Measurements from ENCODE around the gene CHRNA9. TPM values are rescaled to one million over a fixed set of nuclear protein-coding genes. Genes with fewer than 3 reads are reported as not detected.

The CHRNA9 gene
- total and polyA plus RNA-seq, 2 experiments from 2014 or later, result 0.50 to 1.6 TPM

DNA sequence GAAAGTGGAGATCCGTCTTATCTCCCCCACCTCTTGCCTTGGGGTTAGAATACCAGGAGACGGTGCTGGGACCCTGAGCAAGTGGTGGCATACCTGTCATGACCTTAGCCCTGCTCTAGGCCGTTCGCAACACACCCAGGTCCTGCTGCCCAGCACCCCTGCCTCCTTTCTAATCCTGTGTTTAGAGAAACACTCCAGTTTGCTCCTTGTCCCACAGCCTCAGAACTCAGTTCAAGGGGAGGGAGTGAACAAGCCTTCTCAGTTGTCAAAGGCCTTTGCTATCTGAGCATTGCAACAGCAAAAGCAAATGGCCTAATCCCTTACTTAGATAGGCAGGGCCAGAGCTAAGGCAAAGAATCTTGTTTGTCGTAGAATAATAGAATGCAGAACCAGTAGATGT lies 67.9 kb downstream of the CHRNA9 start:
- peak overlapping the region; percentile 95 for H3K27ac ChIP-seq
- no peaks in the 10 kb centered on the region for H3K9me2 ChIP-seq (replicated peaks; ENCODE audit: insufficient read depth)
- no peaks in the 10 kb centered on the region for H4K20me1 ChIP-seq (ENCODE audit: insufficient read depth, poor library complexity, severe bottlenecking)
- no peak overlapping the region for H2AFZ ChIP-seq
- no peaks in the 10 kb centered on the region for H3K79me2 ChIP-seq
- no peak overlapping the region for H3K4me3 ChIP-seq
- H3K4me1 ChIP-seq (ENCODE audit: insufficient read depth), result peaks cover 32% of the 10 kb centered on the region
- H3K27me3 ChIP-seq, result no peaks in the 10 kb centered on the region
- peak overlapping the region; percentile 30 for H3K4me2 ChIP-seq
- no peaks in the 10 kb centered on the region for H3K36me3 ChIP-seq (replicated peaks; ENCODE audit: insufficient read depth, low read depth)
- no peaks in the 10 kb centered on the region for H3K9me3 ChIP-seq (ENCODE audit: low read depth)
- 46% methylated on average over 5 of the region's 5 CpGs for WGBS (ENCODE audit: low lambda C conversion rate, missing lambda C conversion rate)
- peak; percentile 68 for DNase-seq (ENCODE audit: low spot score)
- TF ChIP-seq EZH2phosphoT487 (IDR thresholded peaks at IDR 0.05; ENCODE audit: low read depth, severe bottlenecking, unreplicated experiment) (no peak), EZH2 (IDR thresholded peaks at IDR 0.05; ENCODE audit: borderline replicate concordance) (no peak)
- TF ChIP-seq, protein P1, sequence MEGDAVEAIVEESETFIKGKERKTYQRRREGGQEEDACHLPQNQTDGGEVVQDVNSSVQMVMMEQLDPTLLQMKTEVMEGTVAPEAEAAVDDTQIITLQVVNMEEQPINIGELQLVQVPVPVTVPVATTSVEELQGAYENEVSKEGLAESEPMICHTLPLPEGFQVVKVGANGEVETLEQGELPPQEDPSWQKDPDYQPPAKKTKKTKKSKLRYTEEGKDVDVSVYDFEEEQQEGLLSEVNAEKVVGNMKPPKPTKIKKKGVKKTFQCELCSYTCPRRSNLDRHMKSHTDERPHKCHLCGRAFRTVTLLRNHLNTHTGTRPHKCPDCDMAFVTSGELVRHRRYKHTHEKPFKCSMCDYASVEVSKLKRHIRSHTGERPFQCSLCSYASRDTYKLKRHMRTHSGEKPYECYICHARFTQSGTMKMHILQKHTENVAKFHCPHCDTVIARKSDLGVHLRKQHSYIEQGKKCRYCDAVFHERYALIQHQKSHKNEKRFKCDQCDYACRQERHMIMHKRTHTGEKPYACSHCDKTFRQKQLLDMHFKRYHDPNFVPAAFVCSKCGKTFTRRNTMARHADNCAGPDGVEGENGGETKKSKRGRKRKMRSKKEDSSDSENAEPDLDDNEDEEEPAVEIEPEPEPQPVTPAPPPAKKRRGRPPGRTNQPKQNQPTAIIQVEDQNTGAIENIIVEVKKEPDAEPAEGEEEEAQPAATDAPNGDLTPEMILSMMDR (IDR thresholded peaks at IDR 0.05; ENCODE audit: poor library complexity), result no peak

Small RNAs within 50 kb of the gene (small RNA-seq; reads per million reads assigned to genes)
- not detected for gene RNU7-74P

Other genes starting within 250 kb of the CHRNA9 start
- gene RHOH, start 138.3 kb upstream of the CHRNA9 start, total RNA-seq, result 0.36 TPM in 1 of 2 replicates, not detected in the other
- gene RHOH, start 138.3 kb upstream of the CHRNA9 start, polyA plus RNA-seq, result not detected in 2 replicates